Activated T-helper 9 cell treated with anti-CD3 and anti-CD28 coated beads, Interleukin-2, amount 50 U/mL, for 16 hours (primary cell): Measurements from ENCODE around the gene NISCH.
"Not testable (repeated sequence)": the region's sequence is repeated elsewhere in the genome, so short reads cannot be mapped to it uniquely, and the experiment has no call there.

Experiments used
- DNase-seq: peaks from one replicate; pipeline ENCODE4 v3.0.0-alpha.2; 2020; ENCODE audit warnings: low read depth

NISCH gene

DNA sequence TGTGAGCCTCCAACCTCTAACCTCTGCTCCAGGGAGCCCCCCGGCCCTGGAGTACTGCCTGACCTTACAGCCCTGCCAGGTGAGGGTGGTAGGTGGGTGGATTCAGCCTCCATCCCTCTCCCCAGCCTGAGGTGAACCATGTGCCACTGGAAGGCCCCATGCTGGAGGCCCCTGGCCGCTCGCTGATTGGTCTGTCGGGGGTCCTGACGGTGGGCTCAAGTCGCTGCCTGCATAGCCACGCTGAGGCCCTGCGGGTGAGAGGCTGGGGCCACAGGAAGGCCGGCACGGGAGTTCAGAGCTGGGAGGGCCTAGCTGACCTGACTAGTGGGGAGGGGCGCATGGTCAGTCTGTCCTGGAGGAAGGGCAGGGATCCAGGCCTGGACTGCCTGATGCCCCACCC, 59.2 kb downstream of the NISCH start:
- DNase-seq = no peak

DNA sequence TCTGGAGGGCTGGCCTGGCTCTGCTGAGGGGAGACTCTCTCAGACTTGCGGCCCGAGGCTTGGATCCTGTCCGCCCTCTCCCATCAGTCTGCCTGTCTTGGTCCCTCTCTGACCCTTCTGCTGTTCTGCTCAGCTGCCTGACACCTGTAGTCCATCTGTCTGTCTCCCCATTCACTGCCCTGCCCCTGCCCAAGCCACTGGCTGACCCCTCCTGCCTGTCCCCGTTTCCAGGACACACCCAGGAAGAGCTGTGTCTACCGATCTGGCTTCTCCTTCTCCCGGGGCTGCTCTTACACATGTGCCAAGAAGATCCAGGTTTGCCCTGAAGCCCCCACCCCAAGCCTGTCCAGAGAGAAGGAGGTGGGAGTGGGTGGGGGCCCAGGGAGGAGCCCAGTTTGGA, 59.8 kb downstream of the NISCH start:
- DNase-seq = no peak

DNA sequence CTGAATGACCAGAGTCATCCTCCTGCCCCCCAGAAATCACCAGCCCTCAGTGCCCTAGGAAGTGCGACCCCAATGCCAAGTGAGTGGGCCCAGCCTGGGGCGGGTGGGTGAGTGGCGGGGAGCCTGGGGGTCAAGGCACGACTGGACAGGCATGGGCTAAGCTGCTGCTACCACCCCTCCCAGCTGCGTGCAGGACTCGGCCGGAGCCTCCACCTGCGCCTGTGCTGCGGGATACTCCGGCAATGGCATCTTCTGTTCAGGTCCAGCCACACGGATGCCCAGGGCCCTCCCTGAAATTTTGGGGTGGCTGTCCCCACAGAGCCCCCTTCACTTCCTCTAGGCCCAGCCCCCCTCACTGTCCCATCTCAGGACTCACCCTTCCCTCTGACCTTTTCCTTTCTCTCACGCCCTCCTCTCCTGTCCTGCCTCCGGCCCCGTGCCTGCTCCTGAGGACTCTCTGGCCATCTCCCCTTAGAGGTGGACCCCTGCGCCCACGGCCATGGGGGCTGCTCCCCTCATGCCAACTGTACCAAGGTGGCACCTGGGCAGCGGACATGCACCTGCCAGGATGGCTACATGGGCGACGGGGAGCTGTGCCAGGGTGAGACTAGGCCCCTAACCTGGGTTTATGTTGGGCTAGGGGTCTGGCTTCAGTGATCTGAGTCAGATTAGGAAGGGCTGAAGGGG, 61.2 kb downstream of the NISCH start:
- DNase-seq = no peak

DNA sequence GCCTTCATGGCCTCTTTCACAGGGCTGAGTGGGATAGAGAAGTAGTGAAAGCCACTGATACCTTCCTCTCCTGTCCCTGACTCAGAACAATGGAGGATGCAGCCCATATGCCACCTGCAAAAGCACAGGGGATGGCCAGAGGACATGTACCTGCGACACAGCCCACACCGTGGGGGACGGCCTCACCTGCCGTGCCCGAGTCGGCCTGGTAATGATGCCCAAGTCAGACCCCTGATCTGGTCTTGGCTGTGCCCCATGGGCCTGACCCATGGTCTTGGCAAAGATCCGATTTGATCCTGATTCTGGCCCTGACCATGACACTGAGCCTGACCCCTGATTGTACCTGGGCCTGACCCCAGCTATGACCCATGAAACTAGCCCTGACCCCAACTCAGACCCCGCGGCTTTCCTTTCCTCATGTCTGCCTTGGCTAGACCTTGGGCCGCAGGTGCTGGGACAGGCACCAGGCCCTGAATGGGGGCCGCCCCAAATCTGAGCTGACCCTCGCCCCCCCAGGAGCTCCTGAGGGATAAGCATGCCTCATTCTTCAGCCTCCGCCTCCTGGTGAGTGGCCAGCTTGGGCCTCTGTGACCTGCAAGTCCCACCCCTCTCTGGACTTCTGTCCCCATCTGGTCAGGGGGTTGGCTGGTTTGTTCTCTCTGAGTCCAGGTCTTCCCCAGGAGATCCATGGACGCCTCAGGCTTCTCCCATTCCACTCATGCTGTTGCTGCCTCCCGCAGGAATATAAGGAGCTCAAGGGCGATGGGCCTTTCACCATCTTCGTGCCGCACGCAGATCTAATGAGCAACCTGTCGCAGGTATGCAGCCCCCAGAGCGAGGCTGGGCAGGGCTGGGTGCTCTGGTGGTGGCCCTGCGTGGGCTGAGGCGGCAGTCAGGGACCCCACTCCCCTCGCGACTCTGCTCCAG, 62.7 kb downstream of the NISCH start:
- DNase-seq = no peak

DNA sequence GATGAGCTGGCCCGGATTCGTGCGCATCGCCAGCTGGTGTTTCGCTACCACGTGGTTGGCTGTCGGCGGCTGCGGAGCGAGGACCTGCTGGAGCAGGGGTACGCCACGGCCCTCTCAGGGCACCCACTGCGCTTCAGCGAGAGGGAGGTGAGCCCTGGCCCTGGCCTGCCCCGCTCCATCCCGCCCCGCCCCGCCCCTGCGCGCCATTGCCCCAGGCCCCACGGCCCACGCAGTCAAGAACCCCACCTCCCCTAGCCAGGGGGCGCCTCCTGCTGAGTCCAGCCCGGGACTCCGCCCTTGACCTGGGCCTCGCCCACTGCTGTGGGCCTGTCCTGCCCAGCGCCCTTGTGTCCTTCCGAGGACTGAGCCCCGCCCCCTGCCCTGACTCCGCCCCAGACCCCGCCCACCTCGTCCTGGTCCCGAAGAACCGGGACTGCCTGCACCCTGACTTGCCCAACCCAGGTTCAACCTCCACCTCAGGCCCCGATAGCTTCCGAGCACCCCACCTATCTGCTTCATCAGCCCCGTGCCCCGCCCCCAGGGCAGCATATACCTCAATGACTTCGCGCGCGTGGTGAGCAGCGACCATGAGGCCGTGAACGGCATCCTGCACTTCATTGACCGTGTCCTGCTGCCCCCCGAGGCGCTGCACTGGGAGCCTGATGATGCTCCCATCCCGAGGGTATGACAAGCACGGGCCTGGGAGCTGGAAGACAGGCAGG, 63.5 kb downstream of the NISCH start:
- no peak for DNase-seq

DNA sequence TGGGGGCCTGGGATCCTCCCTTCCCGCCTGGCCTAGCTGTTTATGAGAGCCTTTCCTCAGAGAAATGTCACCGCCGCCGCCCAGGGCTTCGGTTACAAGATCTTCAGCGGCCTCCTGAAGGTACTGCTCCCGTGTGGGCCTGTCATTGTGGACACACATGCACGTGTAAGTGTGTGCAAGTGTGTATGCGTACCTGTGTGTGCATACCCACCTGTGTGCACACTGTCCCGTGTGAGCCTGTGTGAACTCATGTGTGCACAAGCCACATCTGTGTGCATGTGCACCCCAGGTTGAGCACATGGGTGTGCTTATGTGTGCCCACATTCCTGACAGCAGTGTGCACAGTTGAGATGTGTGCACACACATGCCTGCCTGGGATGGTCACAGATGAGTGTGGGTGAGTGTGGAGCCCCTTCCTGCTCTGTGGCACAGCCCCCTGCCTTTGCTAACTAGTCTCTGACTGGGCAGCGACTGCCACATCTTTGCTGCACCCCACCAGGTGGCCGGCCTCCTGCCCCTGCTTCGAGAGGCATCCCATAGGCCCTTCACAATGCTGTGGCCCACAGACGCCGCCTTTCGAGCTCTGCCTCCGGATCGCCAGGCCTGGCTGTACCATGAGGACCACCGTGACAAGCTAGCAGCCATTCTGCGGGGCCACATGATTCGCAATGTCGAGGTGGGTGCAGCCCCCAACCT, 64.2 kb downstream of the NISCH start:
- no peak for DNase-seq

DNA sequence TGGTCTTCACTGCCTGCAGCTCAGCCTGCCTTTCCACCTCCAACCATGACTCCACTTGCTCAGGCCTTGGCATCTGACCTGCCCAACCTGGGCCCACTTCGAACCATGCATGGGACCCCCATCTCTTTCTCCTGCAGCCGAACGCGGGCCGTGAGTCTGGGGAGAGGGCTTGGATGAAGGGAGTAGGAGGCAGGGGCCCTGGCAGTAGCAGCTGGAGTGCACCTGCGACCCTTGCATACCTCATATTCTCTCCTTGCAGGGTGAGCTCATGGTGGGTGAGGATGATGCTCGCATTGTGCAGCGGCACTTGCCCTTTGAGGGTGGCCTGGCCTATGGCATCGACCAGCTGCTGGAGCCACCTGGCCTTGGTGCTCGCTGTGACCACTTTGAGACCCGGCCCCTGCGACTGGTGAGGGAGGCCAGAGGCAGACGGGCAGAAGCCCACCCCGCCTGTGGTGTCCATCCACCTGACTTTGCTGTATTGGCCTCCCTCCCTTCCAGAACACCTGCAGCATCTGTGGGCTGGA, 64.8 kb downstream of the NISCH start:
- DNase-seq = no peak

DNA sequence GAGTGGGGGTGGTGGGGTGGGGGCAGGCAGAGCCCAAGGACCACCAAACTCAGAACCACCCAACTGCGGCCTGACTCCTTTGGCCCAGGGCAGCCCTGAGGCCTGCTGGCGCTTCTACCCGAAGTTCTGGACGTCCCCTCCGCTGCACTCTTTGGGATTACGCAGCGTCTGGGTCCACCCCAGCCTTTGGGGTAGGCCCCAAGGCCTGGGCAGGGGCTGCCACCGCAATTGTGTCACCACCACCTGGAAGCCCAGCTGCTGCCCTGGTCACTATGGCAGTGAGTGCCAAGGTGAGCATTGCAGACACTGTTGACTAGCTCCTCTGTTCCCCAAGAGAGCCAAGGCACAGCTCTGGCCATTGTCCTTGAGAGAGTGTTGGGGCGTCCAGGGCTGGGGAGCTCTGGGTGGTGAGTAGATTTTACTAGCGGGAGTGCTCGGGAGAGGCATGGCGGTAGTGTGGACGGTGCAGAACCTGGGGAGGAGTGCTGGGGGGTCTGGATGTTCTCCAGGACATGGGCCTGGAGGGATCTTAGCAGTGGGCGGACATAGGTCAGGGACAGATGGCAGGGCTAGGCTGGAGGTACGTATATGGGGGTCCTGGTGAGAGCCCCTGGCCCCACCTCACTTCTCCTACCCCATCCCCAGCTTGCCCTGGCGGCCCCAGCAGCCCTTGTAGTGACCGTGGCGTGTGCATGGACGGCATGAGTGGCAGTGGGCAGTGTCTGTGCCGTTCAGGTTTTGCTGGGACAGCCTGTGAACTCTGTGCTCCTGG, 65.5 kb downstream of the NISCH start:
- DNase-seq = no peak

DNA sequence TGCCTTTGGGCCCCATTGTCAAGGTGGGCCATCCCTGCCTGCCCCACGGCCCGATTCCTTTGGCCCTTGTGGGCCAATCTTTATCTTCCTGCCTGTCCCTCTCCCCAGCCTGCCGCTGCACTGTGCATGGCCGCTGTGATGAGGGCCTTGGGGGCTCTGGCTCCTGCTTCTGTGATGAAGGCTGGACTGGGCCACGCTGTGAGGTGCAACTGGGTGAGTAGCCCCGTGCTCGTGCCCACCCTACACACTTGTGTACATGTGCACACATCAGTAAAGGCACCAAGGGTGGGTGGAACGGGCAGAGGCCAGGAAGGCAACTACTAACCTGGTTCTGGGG, 66.1 kb downstream of the NISCH start:
- no peak for DNase-seq

DNA sequence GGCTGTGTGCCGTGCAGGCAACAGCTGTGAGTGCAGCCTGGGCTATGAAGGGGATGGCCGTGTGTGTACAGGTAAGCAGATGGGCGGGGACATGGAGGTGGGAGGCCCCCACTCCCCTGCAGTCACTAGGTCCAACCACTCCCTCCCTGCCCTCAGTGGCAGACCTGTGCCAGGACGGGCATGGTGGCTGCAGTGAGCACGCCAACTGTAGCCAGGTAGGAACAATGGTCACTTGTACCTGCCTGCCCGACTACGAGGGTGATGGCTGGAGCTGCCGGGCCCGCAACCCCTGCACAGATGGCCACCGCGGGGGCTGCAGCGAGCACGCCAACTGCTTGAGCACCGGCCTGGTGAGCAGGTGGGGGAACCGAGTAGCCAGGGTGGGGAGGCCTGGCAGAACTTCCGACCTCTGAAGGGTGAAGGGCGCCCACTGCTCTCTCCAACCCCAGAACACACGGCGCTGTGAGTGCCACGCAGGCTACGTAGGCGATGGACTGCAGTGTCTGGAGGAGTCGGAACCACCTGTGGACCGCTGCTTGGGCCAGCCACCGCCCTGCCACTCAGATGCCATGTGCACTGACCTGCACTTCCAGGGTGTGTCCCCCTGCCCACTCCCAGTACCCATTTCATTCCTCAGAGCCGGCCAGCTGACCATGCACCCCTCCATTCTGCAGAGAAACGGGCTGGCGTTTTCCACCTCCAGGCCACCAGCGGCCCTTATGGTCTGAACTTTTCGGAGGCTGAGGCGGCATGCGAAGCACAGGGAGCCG, 66.7 kb downstream of the NISCH start:
- DNase-seq = no peak

DNA sequence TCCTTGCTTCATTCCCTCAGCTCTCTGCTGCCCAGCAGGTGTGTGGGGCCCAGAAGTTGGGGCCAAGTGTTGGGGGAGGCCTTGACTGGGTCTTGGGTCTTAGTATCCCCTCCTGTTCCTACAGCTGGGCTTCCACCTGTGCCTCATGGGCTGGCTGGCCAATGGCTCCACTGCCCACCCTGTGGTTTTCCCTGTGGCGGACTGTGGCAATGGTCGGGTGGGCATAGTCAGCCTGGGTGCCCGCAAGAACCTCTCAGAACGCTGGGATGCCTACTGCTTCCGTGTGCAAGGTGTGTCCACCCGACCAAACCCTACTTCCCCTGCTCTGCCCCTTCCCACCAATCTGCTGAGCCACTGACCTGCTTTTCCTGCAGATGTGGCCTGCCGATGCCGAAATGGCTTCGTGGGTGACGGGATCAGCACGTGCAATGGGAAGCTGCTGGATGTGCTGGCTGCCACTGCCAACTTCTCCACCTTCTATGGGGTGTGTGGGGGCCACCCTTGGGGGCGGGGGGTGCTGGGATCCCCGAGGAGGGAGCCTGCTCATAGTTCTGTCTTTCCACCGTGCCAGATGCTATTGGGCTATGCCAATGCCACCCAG, 67.3 kb downstream of the NISCH start:
- no peak for DNase-seq

DNA sequence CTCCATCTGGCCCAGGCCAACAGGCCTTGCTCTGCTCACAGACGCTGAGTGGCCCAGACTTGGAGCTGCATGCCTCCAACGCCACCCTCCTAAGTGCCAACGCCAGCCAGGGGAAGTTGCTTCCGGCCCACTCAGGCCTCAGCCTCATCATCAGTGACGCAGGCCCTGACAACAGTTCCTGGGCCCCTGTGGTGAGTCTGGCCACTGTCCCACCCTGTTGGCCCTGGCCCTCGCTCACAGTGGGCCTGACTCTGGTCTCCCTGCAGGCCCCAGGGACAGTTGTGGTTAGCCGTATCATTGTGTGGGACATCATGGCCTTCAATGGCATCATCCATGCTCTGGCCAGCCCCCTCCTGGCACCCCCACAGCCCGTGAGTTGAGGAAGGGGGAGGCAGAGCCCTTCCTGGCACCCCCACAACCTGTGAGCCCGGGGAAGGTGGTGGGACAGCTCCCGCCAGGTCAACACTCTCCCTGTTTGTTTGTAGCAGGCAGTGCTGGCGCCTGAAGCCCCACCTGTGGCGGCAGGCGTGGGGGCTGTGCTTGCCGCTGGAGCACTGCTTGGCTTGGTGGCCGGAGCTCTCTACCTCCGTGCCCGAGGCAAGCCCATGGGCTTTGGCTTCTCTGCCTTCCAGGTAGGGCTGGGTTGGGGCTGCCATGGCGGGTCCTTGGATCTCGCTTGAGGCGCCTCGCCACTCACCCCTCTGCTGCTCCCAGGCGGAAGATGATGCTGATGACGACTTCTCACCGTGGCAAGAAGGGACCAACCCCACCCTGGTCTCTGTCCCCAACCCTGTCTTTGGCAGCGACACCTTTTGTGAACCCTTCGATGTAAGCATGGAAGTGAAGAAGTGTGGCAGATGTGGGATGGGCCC, 68.2 kb downstream of the NISCH start:
- DNase-seq = no peak

DNA sequence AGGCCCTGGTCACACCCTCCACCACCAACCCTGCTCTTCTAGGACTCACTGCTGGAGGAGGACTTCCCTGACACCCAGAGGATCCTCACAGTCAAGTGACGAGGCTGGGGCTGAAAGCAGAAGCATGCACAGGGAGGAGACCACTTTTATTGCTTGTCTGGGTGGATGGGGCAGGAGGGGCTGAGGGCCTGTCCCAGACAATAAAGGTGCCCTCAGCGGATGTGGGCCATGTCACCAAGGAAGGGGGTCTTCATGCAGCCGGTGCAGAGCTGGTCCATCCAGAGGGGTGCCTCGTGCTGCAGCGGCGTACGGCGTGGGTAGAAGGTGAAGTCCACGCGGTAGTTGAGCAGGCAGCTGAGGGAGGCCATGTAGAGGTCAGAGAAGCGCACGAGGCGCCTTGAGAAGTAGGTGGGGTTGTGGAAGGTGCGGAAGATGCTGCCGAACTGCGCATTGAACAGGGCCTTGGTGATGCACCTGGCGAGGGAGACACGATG, 68.9 kb downstream of the NISCH start:
- no peak for DNase-seq

DNA sequence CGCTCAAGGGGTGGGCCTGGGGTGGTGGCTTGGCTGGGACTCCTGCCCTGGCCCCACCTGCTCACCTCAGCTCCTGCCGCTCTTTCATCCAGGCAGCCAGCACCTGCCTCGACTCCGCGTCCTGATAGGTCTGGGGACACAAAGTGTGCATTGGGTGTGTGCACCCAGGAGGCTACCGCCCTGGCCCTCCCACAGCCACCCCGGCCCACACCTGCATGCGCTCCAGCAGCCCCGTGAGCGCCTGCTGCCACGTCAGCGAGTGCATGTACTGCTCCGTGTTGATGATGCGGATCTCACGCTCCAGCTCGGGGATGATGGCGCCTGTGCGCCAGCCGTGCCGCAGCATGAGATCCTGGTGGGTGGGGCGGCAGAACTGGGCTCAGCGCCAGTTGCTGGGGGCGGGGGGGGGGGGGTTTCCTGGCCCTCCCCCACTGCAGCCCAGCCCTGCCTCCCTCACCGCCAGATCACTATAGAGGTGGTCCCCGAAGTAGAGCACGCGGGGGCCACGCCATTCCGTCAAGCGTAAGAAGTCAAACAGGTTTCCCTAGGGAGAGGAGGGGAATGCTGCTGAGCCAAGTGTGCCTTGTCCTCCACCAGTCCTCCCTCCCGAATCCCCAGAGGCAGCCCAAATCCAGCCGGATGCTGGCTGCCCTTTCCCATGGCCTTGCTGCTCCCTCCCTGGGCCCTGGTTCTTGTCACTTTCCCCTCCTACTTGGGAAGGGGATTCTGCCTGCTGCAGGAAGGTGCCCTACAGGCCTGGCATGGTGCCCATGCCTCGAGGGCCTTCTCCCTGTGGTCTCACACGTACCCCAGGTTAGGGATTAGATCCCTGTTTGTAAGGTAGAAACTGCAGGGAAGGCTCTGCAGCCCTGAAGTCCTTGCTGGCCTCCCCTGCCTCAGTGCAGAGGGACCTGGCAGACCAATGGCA, 69.6 kb downstream of the NISCH start:
- no peak for DNase-seq

DNA sequence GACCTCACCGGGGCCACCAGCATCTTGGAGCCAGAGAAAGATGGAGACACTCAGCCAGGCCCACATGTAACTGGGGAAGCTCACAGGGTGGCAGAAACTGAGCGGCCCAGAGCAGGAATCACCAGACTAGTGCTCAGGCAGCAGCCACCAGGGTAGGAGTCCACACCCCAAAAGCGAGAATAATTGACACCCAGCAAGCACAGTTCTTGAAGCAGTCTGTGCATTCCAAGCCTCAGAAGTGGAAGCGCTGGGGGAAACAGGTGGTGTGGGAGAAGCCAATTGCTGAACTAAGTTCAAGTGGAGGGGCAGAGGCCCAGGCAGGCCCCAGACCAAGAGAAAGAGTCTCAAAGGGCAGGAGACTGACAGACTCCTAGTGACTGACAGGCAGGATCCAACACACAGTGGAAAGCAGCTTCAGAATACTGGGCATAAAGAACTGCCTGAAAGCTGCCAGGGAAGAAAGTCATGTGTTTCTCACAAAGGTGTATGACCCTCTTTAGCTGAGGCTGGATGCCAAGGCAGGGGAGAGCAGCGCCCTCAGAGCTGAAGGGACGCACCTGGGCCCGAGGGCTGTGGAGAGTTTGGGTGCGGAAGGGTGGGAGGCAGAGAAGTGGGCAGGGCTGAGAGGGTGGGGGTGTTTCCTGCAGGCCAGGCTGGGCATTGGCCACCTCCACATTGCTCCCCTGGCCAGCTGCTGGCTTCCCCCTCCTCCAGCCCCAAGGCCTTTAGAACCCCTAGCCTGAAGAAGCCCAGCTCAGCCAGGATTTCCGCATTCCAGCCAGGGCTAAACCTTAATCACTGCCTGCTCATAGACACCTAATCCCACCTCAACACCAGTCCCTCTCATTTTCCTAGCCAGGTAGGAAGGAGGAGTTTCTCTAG, 70.5 kb downstream of the NISCH start:
- DNase-seq = no peak

DNA sequence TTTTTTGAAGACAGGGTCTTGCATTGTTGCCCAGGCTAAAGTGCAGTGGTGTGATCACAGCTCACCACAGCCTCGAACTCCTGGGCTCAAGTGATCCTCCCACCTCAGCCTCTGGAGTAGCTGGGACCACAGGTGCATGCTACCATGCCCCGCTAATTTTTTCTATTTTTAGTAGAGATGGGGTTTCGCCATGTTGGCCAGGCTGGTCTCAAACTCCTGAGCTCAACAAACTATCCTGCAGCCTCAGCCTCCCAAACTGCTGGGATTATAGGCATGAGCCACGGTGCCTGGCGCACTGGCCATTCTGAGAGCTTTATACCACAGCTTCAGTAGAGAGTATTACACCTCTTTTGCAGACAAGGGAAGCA, 71.3 kb downstream of the NISCH start:
- not testable (repeated sequence) for DNase-seq
